Colonic mucosa (tissue), 4 donors: ENCODE measurements around the gene MGMT. TPM values are rescaled to one million over a fixed set of nuclear protein-coding genes. Genes with fewer than 3 reads are reported as not detected.

Experiments
- DNase-seq: peaks from one replicate; pipeline ENCODE4 v3.0.0-alpha.2; 2020
- H3K27ac ChIP-seq: fragments of 200-600 bp; one replicate; pipeline ENCODE4 v1.8.0; 2021
- H3K27me3 ChIP-seq: fragments of 200-600 bp; one replicate; pipeline ENCODE4 v1.8.0; 2021
- H3K36me3 ChIP-seq: fragments of 200-600 bp; one replicate; pipeline ENCODE4 v1.8.0; 2021
- H3K4me1 ChIP-seq: fragments of 200-600 bp; one replicate; pipeline ENCODE4 v1.8.0; 2021; ENCODE audit warnings: mild to moderate bottlenecking
- H3K4me3 ChIP-seq: fragments of 200-600 bp; one replicate; pipeline ENCODE4 v1.8.0; 2021
- H3K9ac ChIP-seq, 2 donors: one replicate each; pipeline ENCODE4 v1.7.0; 2013; ENCODE audit warnings: control low read depth in 2 of 2, low read depth in 2 of 2, low read length in 2 of 2
- H3K9me3 ChIP-seq: fragments of 200-600 bp; one replicate; pipeline ENCODE4 v1.8.0; 2021
- intact Hi-C: fragments of 100-400 bp; cut with DNase I; formaldehyde crosslinking; loops from one replicate; pipeline ENCODE4 v1.14.1; 2022
- total RNA-seq, 2 donors: library from RNA; stranded (reverse); fragmentation: NEBNext Ultra II Directional in 1 of 2; extraction: Animal tissue kit (Norgen Biotek cat#: 25700) in 1 of 2; gene quantifications; one replicate each; pipeline ENCODE4 v1.2.1, GENCODE V29; 2021
- TF ChIP-seq, protein P1 (sequence below): fragments of 200-600 bp; IDR thresholded peaks from one replicate; pipeline ENCODE4 v1.8.0; 2022; ENCODE audit warnings: antibody characterized with exemption, mild to moderate bottlenecking
- donor health status: healthy.
- donor health status: DM: no; HTN: no; CAD: no.
- donor health status: DM: no; HTN: no; CAD: no.

MGMT gene
- total RNA-seq, 2 donors from 2014 or later = 17.5 to 18.2 TPM

DNA sequence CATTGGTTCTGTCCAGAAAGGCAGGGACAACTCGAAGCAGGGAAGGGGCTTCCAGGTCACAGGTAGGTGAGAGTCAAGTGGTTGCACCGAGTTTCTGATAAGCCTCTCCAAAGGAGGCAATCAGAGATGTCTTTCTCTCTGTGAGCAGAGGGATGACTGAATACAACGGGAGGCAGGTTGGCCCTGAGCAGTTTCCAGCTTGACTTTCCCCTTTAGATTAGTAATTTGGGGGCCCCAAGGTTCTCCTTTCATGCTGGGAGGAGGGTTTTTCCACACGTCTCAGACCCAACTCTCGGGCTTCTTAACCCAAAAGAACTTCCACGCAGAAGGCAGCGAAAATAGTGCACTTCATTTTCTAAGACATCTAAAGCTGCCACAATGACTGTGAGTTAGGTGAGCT is 189.6 kb downstream of the MGMT start:
- TF ChIP-seq, protein P1, sequence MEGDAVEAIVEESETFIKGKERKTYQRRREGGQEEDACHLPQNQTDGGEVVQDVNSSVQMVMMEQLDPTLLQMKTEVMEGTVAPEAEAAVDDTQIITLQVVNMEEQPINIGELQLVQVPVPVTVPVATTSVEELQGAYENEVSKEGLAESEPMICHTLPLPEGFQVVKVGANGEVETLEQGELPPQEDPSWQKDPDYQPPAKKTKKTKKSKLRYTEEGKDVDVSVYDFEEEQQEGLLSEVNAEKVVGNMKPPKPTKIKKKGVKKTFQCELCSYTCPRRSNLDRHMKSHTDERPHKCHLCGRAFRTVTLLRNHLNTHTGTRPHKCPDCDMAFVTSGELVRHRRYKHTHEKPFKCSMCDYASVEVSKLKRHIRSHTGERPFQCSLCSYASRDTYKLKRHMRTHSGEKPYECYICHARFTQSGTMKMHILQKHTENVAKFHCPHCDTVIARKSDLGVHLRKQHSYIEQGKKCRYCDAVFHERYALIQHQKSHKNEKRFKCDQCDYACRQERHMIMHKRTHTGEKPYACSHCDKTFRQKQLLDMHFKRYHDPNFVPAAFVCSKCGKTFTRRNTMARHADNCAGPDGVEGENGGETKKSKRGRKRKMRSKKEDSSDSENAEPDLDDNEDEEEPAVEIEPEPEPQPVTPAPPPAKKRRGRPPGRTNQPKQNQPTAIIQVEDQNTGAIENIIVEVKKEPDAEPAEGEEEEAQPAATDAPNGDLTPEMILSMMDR = no peak
- no peaks in the 10 kb centered on the region for H3K9me3 ChIP-seq

DNA sequence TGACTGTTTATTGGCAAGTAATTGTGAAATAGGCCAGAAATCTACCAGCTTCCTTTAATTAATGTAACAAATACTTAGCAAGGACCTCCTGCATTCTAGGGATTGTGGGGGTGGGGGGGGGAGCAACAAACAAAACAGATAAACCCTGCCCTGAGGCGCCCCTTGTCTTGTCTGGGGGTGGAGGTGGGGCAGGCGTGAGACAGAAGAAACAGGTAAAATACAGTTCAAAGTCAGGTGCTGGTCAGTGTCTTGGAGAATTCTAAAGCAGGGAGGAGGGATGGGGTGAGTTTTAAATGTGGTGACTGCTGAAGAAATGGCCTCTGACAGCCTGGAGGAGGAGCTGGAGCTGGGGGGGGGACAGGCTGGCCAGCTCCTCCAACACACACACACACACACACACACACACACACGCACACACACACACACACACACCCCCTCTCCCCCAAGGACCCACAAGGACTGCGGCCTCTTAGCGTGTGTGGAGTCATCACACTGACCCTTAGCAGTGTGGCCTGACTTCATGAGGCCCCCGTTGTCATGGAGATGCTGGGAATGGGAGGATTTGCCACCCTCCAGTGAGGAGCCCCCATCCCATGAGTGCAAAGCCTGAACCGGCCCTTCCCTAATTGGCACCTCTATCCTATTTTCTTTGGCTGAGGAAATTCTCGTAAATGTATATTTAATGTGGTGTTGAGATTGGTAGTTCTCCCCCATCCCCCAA is 190.4 kb downstream of the MGMT start:
- no peak overlapping the region for H3K4me3 ChIP-seq
- TF ChIP-seq, protein P1 = no peak
- H3K27ac ChIP-seq = no peak overlapping the region
- H3K27me3 ChIP-seq = no peaks in the 10 kb centered on the region
- H3K9ac ChIP-seq = no peak overlapping the region
- DNase-seq = no peak
- no peaks in the 10 kb centered on the region for H3K36me3 ChIP-seq
- no peaks in the 10 kb centered on the region for H3K9me3 ChIP-seq
- no peaks in the 10 kb centered on the region for H3K4me1 ChIP-seq
- intact Hi-C loops = no loop called here

More for the DNA sequence above, 189.6 kb downstream of the MGMT start:
- no peaks in the 10 kb centered on the region for H3K36me3 ChIP-seq
- no peak overlapping the region for H3K4me3 ChIP-seq
- DNase-seq = no peak
- intact Hi-C loops = no loop called here
- no peak overlapping the region for H3K9ac ChIP-seq
- H3K4me1 ChIP-seq = no peaks in the 10 kb centered on the region
- no peaks in the 10 kb centered on the region for H3K27me3 ChIP-seq
- H3K27ac ChIP-seq = no peak overlapping the region

DNA sequence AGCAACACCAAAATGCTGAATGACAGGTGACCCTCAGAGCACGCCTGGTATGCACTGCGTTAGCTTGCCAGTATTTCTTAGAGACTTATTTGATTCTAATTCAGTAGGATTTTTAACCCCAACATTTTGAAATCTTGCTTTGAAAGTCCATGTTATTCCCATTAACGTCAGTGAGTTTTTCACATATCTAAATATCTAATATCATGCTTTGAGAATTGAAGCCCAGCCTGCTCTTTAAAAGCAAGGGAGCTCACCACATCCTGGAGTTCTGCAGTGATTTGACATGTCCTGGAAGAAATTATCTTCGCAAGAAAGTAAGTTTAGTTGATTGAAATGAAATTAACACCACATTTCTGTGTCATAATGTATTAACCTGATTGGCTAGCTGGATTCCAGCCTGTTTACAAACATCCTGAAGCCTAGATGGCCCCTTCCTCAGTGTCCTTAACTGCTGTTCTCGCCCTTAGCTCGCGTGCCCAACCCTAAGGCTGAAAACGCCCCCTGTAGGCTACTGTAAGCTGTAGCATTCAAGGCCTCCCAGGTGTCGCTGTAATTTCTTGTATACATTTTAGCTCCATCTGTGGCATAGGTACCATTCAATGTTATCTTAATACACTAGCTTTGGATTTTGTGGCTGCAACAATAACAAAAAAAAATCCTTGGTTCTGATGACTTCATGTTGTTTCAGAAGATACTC is 191.5 kb downstream of the MGMT start:
- no peak overlapping the region for H3K9ac ChIP-seq
- DNase-seq = no peak
- intact Hi-C loops = no loop called here
- no peak overlapping the region for H3K27ac ChIP-seq
- H3K9me3 ChIP-seq = no peaks in the 10 kb centered on the region
- no peak overlapping the region for H3K4me3 ChIP-seq
- no peaks in the 10 kb centered on the region for H3K36me3 ChIP-seq
- TF ChIP-seq, protein P1 = no peak
- H3K27me3 ChIP-seq = no peaks in the 10 kb centered on the region
- H3K4me1 ChIP-seq = no peaks in the 10 kb centered on the region

DNA sequence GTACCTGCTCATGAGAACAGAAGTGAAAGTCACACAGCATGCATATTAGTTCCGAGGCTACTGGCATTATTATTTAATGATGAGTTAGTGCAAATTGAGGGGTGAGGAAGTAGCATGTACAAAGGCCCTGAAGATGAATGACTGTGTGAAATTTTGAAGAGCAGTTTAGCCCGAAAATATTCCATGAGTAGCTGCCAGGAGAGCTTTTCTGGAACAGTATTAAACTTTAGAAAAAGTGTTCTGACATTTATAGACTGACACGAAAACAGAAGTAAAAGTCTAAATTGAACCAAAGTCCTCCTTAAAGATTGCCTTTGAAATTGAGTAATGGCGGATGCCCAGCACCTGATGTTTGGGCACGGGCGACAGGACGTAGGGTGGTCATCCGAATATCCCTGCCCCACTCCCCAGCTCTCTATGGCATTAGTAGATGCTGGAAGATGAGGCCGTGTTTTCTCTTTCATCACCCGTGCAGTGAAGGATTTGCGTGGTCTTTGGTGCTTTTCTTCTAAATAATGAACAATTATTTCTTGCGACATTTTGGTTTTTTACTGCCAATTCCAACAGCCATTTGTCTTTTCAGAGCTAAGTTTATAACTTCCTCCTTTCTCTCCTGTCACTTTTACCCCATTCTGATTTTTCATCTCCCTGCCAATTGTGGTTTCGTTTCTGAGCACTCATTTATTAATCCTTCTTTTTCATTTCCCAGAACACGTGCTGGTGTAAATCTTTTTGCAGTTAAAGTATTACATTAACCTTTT is 192.6 kb downstream of the MGMT start:
- Histone ChIP-seq H3K4me3 (no peak overlapping the region), H3K27ac (no peak overlapping the region), H3K27me3 (no peaks in the 10 kb centered on the region), H3K9me3 (no peaks in the 10 kb centered on the region), H3K36me3 (no peaks in the 10 kb centered on the region), H3K4me1 (no peaks in the 10 kb centered on the region), H3K9ac (no peak overlapping the region)
- intact Hi-C loops = no loop called here
- no peak for DNase-seq
- TF ChIP-seq, protein P1 = no peak

- no peaks in the 10 kb centered on the region for H3K27me3 ChIP-seq
- H3K9me3 ChIP-seq = no peaks in the 10 kb centered on the region
- H3K4me3 ChIP-seq = no peak overlapping the region
- intact Hi-C loops = no loop called here
- no peaks in the 10 kb centered on the region for H3K36me3 ChIP-seq
- TF ChIP-seq, protein P1 = no peak
- no peak overlapping the region for H3K9ac ChIP-seq
- H3K27ac ChIP-seq = no peak overlapping the region
- H3K4me1 ChIP-seq = no peaks in the 10 kb centered on the region
- DNase-seq = no peak
Observed at GRCh38 chr10:129660569-129660968, 193.5 kb downstream of the MGMT start.
